ENCODE data around the gene TRIM67.

TRIM67 gene

GRCh38 chr1:231159202-231159962, 2.5 kb upstream of the TRIM67 start:
- no peak for DNase-seq

DNA sequence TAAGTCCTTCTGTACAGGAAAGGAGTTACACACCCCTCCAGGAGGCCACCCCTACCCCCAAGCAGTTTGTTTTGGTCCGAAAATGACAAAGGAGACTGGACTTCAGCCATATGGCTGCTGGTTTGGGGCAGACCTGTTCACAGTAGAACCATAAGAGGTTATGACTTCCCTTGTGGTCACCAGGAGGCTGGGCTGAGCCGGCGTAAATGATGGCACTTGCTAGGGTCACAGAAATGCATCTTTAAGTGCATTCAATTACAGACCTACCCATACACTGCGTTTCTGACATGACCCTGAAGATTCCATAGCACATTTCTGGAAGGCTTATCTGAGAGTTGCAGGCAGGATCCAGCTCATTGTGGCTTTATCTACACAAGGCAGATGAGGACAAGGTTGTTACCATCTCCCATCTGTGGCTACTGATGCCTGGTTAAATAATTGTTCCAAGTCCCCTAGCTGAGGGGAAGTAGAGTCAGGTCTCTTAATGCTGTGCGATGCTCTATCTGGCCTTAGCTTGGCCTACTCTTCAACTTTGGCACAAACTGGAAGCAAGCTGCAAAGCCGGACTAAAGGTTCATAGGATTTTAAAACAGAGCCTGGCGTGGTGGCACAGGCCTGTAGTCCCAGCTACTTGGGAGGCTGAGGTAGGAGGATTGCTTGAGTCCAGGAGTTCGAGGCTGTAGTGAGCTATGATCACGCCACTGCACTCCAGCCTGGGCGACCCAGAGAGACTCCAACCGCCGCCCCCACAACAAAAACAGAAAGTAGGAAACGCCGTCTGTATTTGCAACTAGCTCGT, 1.7 kb upstream of the TRIM67 start:
- peak; percentile 98 for DNase-seq

- DNase-seq = no peak
These were observed 777 bp upstream of the TRIM67 start for GRCh38 chr1:231160895-231161666.

DNA sequence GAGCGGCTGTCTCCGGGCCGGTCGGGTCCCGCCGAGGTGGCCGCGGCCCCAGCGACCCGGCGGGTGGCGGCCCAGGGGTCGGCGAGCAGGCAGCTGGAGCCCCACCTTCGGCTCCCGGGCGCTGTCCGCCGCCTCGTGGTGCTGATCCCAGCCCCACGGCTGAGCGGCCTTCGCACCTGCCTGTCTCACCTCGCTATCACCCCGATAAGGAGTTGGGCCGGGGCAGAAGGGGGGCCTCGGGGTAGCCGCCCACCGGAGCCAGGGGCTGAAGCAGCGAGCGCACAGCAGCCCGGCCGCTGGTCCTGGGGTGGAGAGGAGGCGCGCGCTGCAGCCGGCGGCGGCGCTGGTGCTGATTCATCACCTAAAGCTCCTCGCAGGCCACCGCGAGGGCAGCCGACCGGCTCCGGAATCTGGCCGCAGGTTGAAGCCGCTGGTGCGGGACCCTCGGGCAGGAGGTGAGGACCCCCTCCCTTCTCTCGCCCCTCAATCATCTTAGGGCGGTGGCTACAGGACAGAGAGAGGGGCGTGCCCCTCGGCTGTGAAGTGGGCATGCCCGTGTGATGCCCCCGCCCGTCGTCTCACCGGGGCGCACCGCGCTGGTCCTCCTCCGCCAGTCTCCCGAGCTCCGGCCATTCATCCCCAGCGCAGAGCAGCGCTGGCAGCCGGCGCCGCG, 575 bp downstream of the TRIM67 start:
- peak; percentile 43 for DNase-seq

- DNase-seq = no peak
These were observed 1.3 kb downstream of the TRIM67 start for GRCh38 chr1:231162970-231163829.

DNA sequence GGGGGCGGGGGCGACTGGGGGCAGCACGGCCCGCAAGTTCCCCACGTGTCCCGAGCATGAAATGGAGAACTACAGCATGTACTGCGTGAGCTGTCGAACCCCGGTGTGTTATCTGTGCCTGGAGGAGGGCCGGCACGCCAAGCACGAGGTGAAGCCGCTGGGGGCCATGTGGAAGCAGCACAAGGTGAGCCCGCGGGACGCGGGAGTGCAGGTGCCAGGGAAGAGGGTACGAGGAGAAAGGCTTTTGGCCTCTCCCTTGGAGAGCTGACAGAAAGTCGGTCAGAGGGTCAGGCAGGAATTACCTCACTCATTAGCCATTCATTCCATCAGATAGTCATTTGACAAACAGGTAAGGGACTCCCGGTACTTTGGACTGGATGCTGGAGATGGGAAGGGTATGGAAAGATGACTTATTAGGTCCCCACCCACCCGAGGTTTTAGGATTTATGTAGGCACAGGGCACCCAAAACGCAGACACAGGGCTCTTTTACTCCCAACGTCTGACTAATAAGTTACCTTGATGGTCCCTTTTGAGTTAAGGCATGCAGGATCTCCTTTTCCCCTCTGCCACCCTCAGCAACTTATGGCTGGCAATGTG, 2.1 kb downstream of the TRIM67 start:
- DNase-seq = no peak

GRCh38 chr1:231165371-231165770, 3.5 kb downstream of the TRIM67 start:
- peak; percentile 29 for DNase-seq

DNA sequence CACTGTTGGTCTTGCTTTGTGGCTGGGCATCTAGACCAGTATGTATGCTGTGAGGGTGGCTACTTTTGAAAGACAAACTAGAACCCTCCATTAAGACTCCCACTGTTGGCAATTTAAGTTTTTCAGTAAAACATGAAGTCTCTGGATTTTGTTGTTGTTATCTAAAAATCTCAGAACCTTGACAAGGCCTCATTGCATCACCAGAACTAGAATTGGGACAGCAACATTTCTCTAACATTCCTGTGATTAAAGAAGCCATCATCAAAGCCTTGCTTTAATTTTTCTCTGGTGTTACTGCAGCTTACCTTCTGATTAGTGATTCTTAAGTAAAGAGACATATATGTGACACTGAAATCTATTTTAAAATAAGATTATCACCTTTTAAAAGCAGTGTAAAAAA, 4.5 kb downstream of the TRIM67 start:
- DNase-seq = no peak

DNA sequence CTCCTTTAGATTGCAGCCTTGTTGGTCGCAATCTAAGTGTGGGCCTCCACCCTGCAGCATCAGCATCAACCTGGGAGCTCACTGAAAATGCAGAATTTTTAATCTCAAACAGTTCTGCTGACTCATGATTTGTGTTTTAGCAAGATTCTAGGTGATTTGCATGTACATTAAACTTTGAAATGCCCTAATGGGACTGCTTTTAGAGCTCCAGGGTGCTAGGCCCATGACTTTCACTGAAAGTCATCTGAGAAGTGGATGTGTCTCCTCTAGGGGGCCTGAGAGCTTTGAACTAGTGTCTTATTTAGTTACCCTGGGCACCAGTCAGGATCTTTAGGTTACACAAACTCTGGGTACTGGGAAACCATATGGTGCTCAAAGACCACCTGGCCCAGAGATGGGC, 9.0 kb downstream of the TRIM67 start:
- DNase-seq = peak; percentile 62

- no peak for DNase-seq
These were observed 9.9 kb downstream of the TRIM67 start for GRCh38 chr1:231171623-231172197.

DNA sequence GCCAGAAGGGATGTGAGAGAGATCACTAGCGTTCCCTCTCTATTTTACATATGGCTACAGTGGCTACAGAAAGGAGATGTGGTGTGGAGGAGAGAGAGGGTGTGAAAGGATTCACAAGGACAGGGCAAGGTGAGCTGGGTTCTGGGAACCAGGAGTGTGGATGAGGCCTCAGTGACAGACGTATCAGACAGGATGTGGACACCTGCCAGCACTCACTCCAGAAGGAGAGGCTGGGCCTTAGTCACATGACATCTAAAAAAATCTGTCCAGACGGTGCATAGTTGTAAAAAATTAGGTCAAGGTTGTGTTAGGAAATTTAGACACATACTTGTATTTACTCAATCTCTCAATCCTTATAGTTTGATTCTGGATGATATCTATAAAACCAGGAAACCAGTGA, 10.6 kb downstream of the TRIM67 start:
- DNase-seq = no peak

DNA sequence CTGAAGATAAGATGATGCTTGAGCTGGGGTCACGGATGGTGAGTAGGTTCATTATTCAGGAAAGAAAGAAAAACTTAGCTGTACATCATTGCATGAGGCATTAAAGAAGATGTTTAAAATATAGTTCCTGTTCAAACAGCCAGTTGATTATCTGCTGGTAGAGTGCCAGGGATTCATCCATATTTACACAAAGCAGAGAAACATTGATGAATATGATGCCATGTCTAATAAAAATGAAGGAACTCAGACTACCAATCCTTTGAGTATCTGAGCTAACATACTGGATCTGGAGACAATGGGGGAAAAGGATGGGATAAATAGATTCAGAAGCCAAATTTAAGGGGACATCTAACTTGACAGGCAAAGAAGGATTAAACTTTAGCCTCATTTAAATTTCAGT, 14.6 kb downstream of the TRIM67 start:
- DNase-seq = no peak

DNA sequence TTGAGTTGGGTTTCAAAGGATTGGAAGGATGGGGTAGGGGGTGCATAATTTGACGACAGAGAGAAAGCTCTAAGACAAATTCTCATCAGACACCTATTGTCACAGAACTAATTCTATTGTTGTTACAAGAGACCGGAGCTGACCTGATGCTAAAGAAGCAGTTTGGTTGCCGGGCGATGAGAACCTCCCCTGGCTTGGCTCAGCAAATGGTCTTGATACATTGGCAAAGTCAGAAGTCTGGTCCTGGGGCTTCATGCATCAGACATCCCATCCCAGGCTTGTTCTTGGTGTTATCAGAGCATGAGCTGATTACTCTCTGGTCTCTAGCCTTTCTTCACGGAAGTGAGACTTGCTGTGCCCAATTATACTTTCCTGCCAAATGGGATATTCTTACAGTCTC, 15.4 kb downstream of the TRIM67 start:
- DNase-seq = no peak

- no peak for DNase-seq
These were observed 16.1 kb downstream of the TRIM67 start for GRCh38 chr1:231177936-231178335.

- no peak for DNase-seq
These were observed 17.1 kb downstream of the TRIM67 start for GRCh38 chr1:231178970-231179369.

DNA sequence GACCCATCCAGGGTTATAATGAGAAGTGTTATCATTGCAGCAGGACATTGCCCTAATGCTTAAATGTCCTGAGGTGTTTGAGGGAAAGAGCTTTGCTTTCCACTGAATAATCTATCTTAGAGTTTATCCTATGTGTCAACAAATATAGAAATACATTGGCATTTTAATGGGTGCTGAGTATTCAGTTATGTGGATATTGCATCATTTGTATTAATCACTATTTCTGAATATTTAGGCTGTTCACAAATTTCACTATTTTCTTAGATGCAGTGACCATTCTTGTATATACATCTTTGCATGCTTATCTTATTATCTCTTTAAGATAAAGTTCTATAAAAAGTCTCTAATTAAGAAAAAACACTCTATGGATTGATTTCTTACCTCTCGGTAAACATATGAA, 18.2 kb downstream of the TRIM67 start:
- DNase-seq = no peak

GRCh38 chr1:231181271-231181670, 19.4 kb downstream of the TRIM67 start:
- no peak for DNase-seq

- no peak for DNase-seq
These were observed 20.5 kb downstream of the TRIM67 start for GRCh38 chr1:231182317-231182716.

- no peak for DNase-seq
These were observed 22.1 kb downstream of the TRIM67 start for GRCh38 chr1:231183639-231184590.

- DNase-seq = no peak
These were observed 23.0 kb downstream of the TRIM67 start for GRCh38 chr1:231184891-231185290.
